Stimulated activated CD8-positive, alpha-beta memory T cell treated with anti-CD3 and anti-CD28 coated beads, Interleukin-12 subunit alpha, Interleukin-12 subunit beta, amount 100 ng/mL, for 4 hours (primary cell): ENCODE results near the gene DRC7.
A peak's percentile ranks its signal among the peaks of the same experiment; 100 is the strongest.

Experiments used
- DNase-seq: peaks from one replicate; pipeline ENCODE4 v3.0.0-alpha.2; 2020; ENCODE audit warnings: low read depth

DRC7 gene

GRCh38 chr16:57676553-57677085 lies 18.0 kb upstream of the DRC7 start:
- no peak for DNase-seq

GRCh38 chr16:57677622-57678369 lies 16.8 kb upstream of the DRC7 start:
- no peak for DNase-seq

- DNase-seq: no peak
Observed at GRCh38 chr16:57679016-57679415, 15.6 kb upstream of the DRC7 start.

- DNase-seq: no peak
Observed at GRCh38 chr16:57679767-57680482, 14.7 kb upstream of the DRC7 start.

- no peak for DNase-seq
Observed at GRCh38 chr16:57680842-57681375, 13.7 kb upstream of the DRC7 start.

GRCh38 chr16:57681950-57682728 lies 12.5 kb upstream of the DRC7 start:
- DNase-seq: no peak

- DNase-seq: no peak
Observed at GRCh38 chr16:57682809-57683635, 11.6 kb upstream of the DRC7 start.

- DNase-seq: no peak
Observed at GRCh38 chr16:57683636-57684545, 10.7 kb upstream of the DRC7 start.

- no peak for DNase-seq
Observed at GRCh38 chr16:57684626-57685358, 9.8 kb upstream of the DRC7 start.

- DNase-seq: no peak
Observed at GRCh38 chr16:57685633-57686032, 9.0 kb upstream of the DRC7 start.

- no peak for DNase-seq
Observed at GRCh38 chr16:57686577-57686976, 8.0 kb upstream of the DRC7 start.

GRCh38 chr16:57687363-57687929 lies 7.2 kb upstream of the DRC7 start:
- no peak for DNase-seq

- no peak for DNase-seq
Observed at GRCh38 chr16:57688487-57688986, 6.1 kb upstream of the DRC7 start.

GRCh38 chr16:57688987-57689761 lies 5.4 kb upstream of the DRC7 start:
- DNase-seq: no peak

- peak; percentile 15 for DNase-seq
Observed at GRCh38 chr16:57689762-57690558, 4.6 kb upstream of the DRC7 start.

- no peak for DNase-seq
Observed at GRCh38 chr16:57690782-57691471, 3.7 kb upstream of the DRC7 start.

- no peak for DNase-seq
Observed at GRCh38 chr16:57692636-57693035, 2.0 kb upstream of the DRC7 start.
